ENCODE results near the gene DHX35. TPM values are rescaled to one million over a fixed set of nuclear protein-coding genes. Genes with fewer than 3 reads are reported as not detected.

The DHX35 gene
- total RNA-seq, 1 donor = 10.5 TPM

- Histone ChIP-seq H3K9me3 (ENCODE audit: low read depth, low read length) (no peaks in the 10 kb centered on the region), H3K4me3 (ENCODE audit: low read length) (no peak overlapping the region), H3K27me3 (ENCODE audit: insufficient read depth, low read length) (no peaks in the 10 kb centered on the region), H3K4me1 (ENCODE audit: insufficient read depth, low read length) (peaks cover 21% of the 10 kb centered on the region)
Observed at GRCh38 chr20:38932457-38933120, 29.6 kb upstream of the DHX35 start.

GRCh38 chr20:38934530-38934929, 27.6 kb upstream of the DHX35 start:
- H3K4me1 ChIP-seq (ENCODE audit: insufficient read depth, low read length) = peaks cover 6% of the 10 kb centered on the region
- no peaks in the 10 kb centered on the region for H3K9me3 ChIP-seq (ENCODE audit: low read depth, low read length)
- H3K4me3 ChIP-seq (ENCODE audit: low read length) = no peak overlapping the region
- H3K27me3 ChIP-seq (ENCODE audit: insufficient read depth, low read length) = no peaks in the 10 kb centered on the region

GRCh38 chr20:38935285-38935684, 26.9 kb upstream of the DHX35 start:
- Histone ChIP-seq H3K4me3 (ENCODE audit: low read length) (no peak overlapping the region), H3K27me3 (ENCODE audit: insufficient read depth, low read length) (no peaks in the 10 kb centered on the region), H3K4me1 (ENCODE audit: insufficient read depth, low read length) (no peaks in the 10 kb centered on the region), H3K9me3 (ENCODE audit: low read depth, low read length) (no peaks in the 10 kb centered on the region)

- Histone ChIP-seq H3K9me3 (ENCODE audit: low read depth, low read length) (no peaks in the 10 kb centered on the region), H3K4me1 (ENCODE audit: insufficient read depth, low read length) (no peaks in the 10 kb centered on the region), H3K27me3 (ENCODE audit: insufficient read depth, low read length) (no peaks in the 10 kb centered on the region), H3K4me3 (ENCODE audit: low read length) (no peak overlapping the region)
Observed at GRCh38 chr20:38935967-38936407, 26.2 kb upstream of the DHX35 start.

GRCh38 chr20:38937000-38937399, 25.1 kb upstream of the DHX35 start:
- Histone ChIP-seq H3K27me3 (ENCODE audit: insufficient read depth, low read length) (no peaks in the 10 kb centered on the region), H3K4me3 (ENCODE audit: low read length) (no peak overlapping the region), H3K9me3 (ENCODE audit: low read depth, low read length) (no peaks in the 10 kb centered on the region), H3K4me1 (ENCODE audit: insufficient read depth, low read length) (no peaks in the 10 kb centered on the region)

- Histone ChIP-seq H3K4me1 (ENCODE audit: insufficient read depth, low read length) (no peaks in the 10 kb centered on the region), H3K4me3 (ENCODE audit: low read length) (no peak overlapping the region), H3K27me3 (ENCODE audit: insufficient read depth, low read length) (no peaks in the 10 kb centered on the region)
Observed at GRCh38 chr20:38937978-38938473, 24.1 kb upstream of the DHX35 start.

GRCh38 chr20:38939686-38940085, 22.5 kb upstream of the DHX35 start:
- H3K4me3 ChIP-seq (ENCODE audit: low read length) = no peak overlapping the region
- H3K27me3 ChIP-seq (ENCODE audit: insufficient read depth, low read length) = no peaks in the 10 kb centered on the region
- no peaks in the 10 kb centered on the region for H3K9me3 ChIP-seq (ENCODE audit: low read depth, low read length)
- H3K4me1 ChIP-seq (ENCODE audit: insufficient read depth, low read length) = no peaks in the 10 kb centered on the region

More at GRCh38 chr20:38937978-38938473, 24.1 kb upstream of the DHX35 start:
- H3K9me3 ChIP-seq (ENCODE audit: low read depth, low read length) = no peaks in the 10 kb centered on the region

GRCh38 chr20:38940644-38941043, 21.5 kb upstream of the DHX35 start:
- Histone ChIP-seq H3K9me3 (ENCODE audit: low read depth, low read length) (no peaks in the 10 kb centered on the region), H3K4me1 (ENCODE audit: insufficient read depth, low read length) (no peaks in the 10 kb centered on the region), H3K27me3 (ENCODE audit: insufficient read depth, low read length) (no peaks in the 10 kb centered on the region), H3K4me3 (ENCODE audit: low read length) (no peak overlapping the region)

GRCh38 chr20:38941726-38942389, 20.3 kb upstream of the DHX35 start:
- Histone ChIP-seq H3K4me3 (ENCODE audit: low read length) (no peak overlapping the region), H3K27me3 (ENCODE audit: insufficient read depth, low read length) (no peaks in the 10 kb centered on the region), H3K4me1 (ENCODE audit: insufficient read depth, low read length) (no peaks in the 10 kb centered on the region), H3K9me3 (ENCODE audit: low read depth, low read length) (no peaks in the 10 kb centered on the region)

GRCh38 chr20:38945012-38945411, 17.1 kb upstream of the DHX35 start:
- no peaks in the 10 kb centered on the region for H3K9me3 ChIP-seq (ENCODE audit: low read depth, low read length)
- H3K27me3 ChIP-seq (ENCODE audit: insufficient read depth, low read length) = no peaks in the 10 kb centered on the region

GRCh38 chr20:38946836-38947235, 15.3 kb upstream of the DHX35 start:
- H3K4me1 ChIP-seq (ENCODE audit: insufficient read depth, low read length) = no peaks in the 10 kb centered on the region
- H3K27me3 ChIP-seq (ENCODE audit: insufficient read depth, low read length) = no peaks in the 10 kb centered on the region
- H3K4me3 ChIP-seq (ENCODE audit: low read length) = no peak overlapping the region
- no peaks in the 10 kb centered on the region for H3K9me3 ChIP-seq (ENCODE audit: low read depth, low read length)

More at GRCh38 chr20:38945012-38945411, 17.1 kb upstream of the DHX35 start:
- H3K4me3 ChIP-seq (ENCODE audit: low read length) = no peak overlapping the region
- H3K4me1 ChIP-seq (ENCODE audit: insufficient read depth, low read length) = no peaks in the 10 kb centered on the region

- no peaks in the 10 kb centered on the region for H3K9me3 ChIP-seq (ENCODE audit: low read depth, low read length)
- no peaks in the 10 kb centered on the region for H3K4me1 ChIP-seq (ENCODE audit: insufficient read depth, low read length)
- H3K27me3 ChIP-seq (ENCODE audit: insufficient read depth, low read length) = no peaks in the 10 kb centered on the region
- H3K4me3 ChIP-seq (ENCODE audit: low read length) = no peak overlapping the region
Observed at GRCh38 chr20:38947931-38948362, 14.2 kb upstream of the DHX35 start.

GRCh38 chr20:38950254-38950653, 11.9 kb upstream of the DHX35 start:
- no peaks in the 10 kb centered on the region for H3K4me1 ChIP-seq (ENCODE audit: insufficient read depth, low read length)
- H3K9me3 ChIP-seq (ENCODE audit: low read depth, low read length) = no peaks in the 10 kb centered on the region
- no peak overlapping the region for H3K4me3 ChIP-seq (ENCODE audit: low read length)
- no peaks in the 10 kb centered on the region for H3K27me3 ChIP-seq (ENCODE audit: insufficient read depth, low read length)

- H3K4me3 ChIP-seq (ENCODE audit: low read length) = no peak overlapping the region
- H3K27me3 ChIP-seq (ENCODE audit: insufficient read depth, low read length) = no peaks in the 10 kb centered on the region
- no peaks in the 10 kb centered on the region for H3K9me3 ChIP-seq (ENCODE audit: low read depth, low read length)
- H3K4me1 ChIP-seq (ENCODE audit: insufficient read depth, low read length) = no peaks in the 10 kb centered on the region
Observed at GRCh38 chr20:38951611-38952010, 10.5 kb upstream of the DHX35 start.

- no peak overlapping the region for H3K4me3 ChIP-seq (ENCODE audit: low read length)
- H3K27me3 ChIP-seq (ENCODE audit: insufficient read depth, low read length) = no peaks in the 10 kb centered on the region
- H3K4me1 ChIP-seq (ENCODE audit: insufficient read depth, low read length) = no peaks in the 10 kb centered on the region
- no peaks in the 10 kb centered on the region for H3K9me3 ChIP-seq (ENCODE audit: low read depth, low read length)
Observed at GRCh38 chr20:38952153-38952552, 10.0 kb upstream of the DHX35 start.

Measured in mononuclear cell (primary cell).